BE2C (cell line): ENCODE data around the gene SYNGR3.
"Not testable (repeated sequence)": the region's sequence is repeated elsewhere in the genome, so short reads cannot be mapped to it uniquely, and the experiment has no call there.

Source experiments
- DNase-seq: peaks from one replicate; pipeline ENCODE4 v3.0.0-alpha.2; 2020
- H3K27me3 ChIP-seq: fragments of 250-450 bp; sonication (Bioruptor Pico); 2 replicates; pipeline ENCODE4 v1.5.1; 2020; ENCODE audit warnings: mild to moderate bottlenecking
- H3K36me3 ChIP-seq: fragments of 250-450 bp; sonication (Bioruptor Pico); 2 replicates; pipeline ENCODE4 v1.5.1; 2020; ENCODE audit warnings: mild to moderate bottlenecking
- H3K4me1 ChIP-seq: fragments of 250-450 bp; sonication (Bioruptor Pico); 2 replicates; pipeline ENCODE4 v1.5.1; 2020
- H3K4me3 ChIP-seq: 2 replicates; pipeline ENCODE4 v1.5.1; 2011; ENCODE audit warnings: low read depth, low read length
- H3K9me3 ChIP-seq: fragments of 250-450 bp; sonication (Bioruptor Pico); 2 replicates; pipeline ENCODE4 v1.5.1; 2020
- TF ChIP-seq, protein P1 (sequence below): IDR thresholded peaks from 2 replicates; pipeline ENCODE4 v1.5.1; 2012; ENCODE audit warnings: mild to moderate bottlenecking, low read depth, low read length

SYNGR3 gene

DNA sequence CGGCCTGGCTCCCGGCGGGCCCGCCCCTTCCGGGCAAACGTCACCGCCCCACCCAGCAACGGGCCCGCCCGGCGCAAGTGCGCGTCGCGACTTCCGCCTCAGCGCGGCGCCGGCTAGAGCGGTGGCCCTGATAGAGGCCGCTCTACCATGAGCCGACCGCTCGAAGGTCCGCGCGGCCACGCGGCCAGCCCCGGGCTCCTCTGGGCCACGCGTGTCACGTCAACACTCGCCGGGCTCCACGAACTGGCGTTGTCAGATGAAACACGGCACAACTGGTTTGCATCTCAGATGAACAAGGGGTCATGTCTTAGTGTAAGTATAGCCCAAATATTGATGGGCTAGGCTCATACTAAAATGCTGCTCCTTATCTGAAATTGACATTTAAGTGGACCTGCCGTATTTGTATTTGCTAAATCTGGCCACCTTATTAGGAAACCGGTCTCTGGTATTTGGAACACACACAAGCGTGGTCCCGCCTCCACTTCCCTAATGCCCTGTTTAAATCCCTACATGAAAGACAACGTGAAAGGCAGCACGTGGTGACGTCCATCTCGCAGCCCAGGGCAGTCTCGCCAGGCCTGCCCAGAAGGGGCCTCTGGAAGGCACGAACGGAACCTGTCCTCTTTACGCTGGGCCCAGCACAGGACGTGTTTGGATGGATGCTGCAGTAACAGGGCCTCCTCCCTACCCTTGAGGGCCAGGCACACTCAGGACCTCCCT is 20.2 kb downstream of the SYNGR3 start, which contains the start of gene ZNF598:
ZNF598 (minus strand) TSS at position 31 of the 720 bp plus-strand sequence.
- Histone ChIP-seq H3K4me3 (peak within 1 kb of the TSS; percentile 91), H3K9me3 (no peaks in the 10 kb centered on the region), H3K36me3 (peaks cover 11% of the 10 kb centered on the region), H3K4me1 (peaks cover 19% of the 10 kb centered on the region), H3K27me3 (no peaks in the 10 kb centered on the region)
- TF ChIP-seq, protein P1, sequence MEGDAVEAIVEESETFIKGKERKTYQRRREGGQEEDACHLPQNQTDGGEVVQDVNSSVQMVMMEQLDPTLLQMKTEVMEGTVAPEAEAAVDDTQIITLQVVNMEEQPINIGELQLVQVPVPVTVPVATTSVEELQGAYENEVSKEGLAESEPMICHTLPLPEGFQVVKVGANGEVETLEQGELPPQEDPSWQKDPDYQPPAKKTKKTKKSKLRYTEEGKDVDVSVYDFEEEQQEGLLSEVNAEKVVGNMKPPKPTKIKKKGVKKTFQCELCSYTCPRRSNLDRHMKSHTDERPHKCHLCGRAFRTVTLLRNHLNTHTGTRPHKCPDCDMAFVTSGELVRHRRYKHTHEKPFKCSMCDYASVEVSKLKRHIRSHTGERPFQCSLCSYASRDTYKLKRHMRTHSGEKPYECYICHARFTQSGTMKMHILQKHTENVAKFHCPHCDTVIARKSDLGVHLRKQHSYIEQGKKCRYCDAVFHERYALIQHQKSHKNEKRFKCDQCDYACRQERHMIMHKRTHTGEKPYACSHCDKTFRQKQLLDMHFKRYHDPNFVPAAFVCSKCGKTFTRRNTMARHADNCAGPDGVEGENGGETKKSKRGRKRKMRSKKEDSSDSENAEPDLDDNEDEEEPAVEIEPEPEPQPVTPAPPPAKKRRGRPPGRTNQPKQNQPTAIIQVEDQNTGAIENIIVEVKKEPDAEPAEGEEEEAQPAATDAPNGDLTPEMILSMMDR = no peak
- DNase-seq = peak; percentile 91

DNA sequence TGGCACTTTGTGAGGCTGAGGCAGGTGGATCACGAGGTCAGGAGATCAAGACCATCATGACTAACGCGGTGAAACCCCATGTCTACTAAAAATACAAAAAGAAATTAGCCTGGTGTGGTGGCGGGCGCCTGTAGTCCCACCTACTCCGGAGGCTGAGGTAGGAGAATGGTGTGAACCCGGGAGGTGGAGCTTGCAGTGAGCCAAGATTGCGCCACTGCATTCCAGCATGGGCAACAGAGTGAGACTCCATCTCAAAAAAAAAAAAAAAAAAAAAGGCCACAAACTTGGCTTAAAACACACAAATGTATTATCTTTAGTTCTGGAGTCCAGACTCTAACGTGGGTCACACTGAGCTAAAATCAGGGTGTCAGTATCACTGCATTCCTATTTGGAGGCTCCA is 22.0 kb downstream of the SYNGR3 start:
- not testable (repeated sequence) for H3K4me1 ChIP-seq, DNase-seq, H3K27me3 ChIP-seq, H3K9me3 ChIP-seq, H3K4me3 ChIP-seq
- peaks cover 11% of the 10 kb centered on the region for H3K36me3 ChIP-seq

DNA sequence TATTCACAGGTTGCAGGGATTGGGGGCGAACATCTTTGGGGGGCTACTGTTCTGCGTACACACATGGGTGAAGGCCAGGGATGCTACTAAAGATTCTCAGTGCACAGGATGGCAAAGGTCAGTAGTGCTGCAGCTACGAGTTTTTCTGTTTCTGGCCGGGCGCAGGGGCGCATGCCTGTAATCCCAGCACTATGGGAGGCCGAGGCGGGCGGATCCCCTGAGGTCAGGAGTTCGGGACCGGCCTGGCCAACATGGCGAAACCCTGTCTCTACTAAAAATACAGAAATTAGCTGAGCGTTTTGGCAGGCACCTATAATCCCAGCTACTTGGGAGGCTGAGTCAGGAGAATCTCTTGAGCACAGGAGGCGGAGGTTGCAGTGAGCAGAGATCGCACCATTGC is 23.8 kb downstream of the SYNGR3 start:
- no peaks in the 10 kb centered on the region; the same call in 1 of the 2 replicates for H3K4me1 ChIP-seq
- no peak overlapping the region for H3K4me3 ChIP-seq
- TF ChIP-seq, protein P1 = no peak
- no peaks in the 10 kb centered on the region for H3K27me3 ChIP-seq
- no peaks in the 10 kb centered on the region for H3K36me3 ChIP-seq
- no peaks in the 10 kb centered on the region for H3K9me3 ChIP-seq
- no peak for DNase-seq

DNA sequence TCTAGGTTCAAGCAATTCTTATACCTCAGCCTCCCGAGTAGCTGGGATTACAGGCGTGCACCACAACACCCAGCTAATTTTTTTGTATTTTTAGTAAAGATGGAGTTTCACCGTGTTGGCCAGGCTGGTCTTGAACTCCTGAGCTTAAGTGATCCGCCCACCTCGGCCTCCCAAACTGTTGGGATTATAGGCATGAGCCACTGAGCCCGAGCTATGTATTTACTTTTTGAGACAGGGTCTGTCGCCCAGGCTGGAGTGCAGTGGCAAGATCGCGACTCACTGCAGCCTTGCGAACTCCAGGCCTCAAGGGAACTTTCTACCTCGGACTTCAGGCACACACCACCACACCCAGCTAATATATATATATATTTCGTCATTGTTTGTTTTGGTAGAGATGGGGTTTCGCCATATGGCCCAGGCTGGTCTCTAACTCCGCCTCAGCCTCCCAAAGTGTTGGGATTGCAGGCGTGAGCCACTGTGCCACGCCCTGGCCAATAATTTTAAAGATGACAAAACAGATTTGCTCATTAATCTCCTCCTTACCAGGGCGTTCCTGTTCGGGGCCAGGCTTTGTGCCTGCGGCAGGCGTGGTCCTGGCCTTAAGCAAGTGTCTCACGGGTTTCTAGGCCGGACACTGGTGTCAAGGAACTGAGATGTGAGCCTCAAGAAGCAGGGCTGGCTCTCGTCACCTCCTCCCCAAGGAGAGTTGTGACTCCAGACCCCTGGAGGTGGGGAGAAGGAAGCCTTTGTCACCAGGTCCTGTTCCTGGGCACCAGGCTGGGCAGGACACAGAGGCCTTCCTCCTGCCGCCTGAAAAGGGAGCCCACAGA is 25.6 kb downstream of the SYNGR3 start:
- no peak overlapping the region for H3K4me3 ChIP-seq

DNA sequence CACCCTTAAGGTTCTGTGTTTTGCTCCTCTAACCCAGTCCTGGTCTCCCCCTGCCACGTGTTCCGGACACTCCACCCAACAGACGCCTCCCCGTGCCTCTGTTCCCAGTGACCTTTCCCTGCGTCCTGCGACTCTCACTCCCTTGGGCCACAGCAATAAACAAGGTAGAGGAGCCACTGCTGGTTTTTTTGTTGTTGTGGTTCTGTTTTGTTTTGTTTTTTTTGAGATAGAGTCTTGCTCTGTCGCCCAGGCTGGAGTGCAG is 26.1 kb downstream of the SYNGR3 start:
- no peaks in the 10 kb centered on the region for H3K9me3 ChIP-seq
- no peaks in the 10 kb centered on the region for H3K27me3 ChIP-seq
- H3K36me3 ChIP-seq = no peaks in the 10 kb centered on the region
- TF ChIP-seq, protein P1 = no peak
- H3K4me1 ChIP-seq = no peaks in the 10 kb centered on the region
- no peak for DNase-seq
- H3K4me3 ChIP-seq = no peak overlapping the region

More for the DNA sequence above, 25.6 kb downstream of the SYNGR3 start:
- Histone ChIP-seq H3K27me3 (no peaks in the 10 kb centered on the region), H3K9me3 (no peaks in the 10 kb centered on the region), H3K4me1 (no peaks in the 10 kb centered on the region; the same call in 1 of the 2 replicates), H3K36me3 (no peaks in the 10 kb centered on the region)
- TF ChIP-seq, protein P1 = no peak
- DNase-seq = no peak

DNA sequence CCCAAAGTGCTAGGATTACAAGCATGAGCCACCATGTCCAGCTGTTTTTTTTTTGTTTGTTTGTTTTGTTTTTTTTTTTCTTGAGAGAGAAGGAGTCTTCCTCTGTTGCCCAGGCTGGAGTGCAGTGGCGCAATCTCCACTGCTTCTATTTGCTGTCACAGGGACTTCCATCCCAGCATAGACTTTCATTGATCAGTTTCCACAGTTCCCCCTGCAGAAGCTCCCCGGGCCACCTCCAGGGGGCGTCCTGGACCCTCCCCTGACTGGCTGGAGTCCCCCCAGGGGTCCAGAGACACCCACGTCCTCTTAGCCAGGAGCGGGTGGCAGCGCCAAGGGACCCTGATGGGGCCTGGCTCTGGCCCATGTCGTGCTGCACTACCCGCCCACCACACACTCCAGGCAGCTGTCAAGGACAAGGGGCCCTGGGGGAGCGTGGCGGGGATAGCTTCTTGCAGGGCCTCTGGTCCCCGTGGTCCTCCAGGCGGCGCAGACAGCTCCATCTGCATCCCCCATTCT is 26.7 kb downstream of the SYNGR3 start:
- Histone ChIP-seq H3K4me3 (no peak overlapping the region), H3K4me1 (no peaks in the 10 kb centered on the region), H3K27me3 (no peaks in the 10 kb centered on the region), H3K36me3 (no peaks in the 10 kb centered on the region), H3K9me3 (no peaks in the 10 kb centered on the region)
- TF ChIP-seq, protein P1 = peak; percentile 65
- DNase-seq = peak; percentile 64
